HCT116 (cell line): ENCODE data around the gene OR5H2.

Source experiments
- EZH2 ChIP-seq: fragments of 200-600 bp; sonication (generic); IDR thresholded peaks from 2 replicates; pipeline ENCODE4 v1.6.1; 2017; ENCODE audit warnings: antibody characterized with exemption, mixed run types
- FOSL1 ChIP-seq: IDR thresholded peaks from 2 replicates; pipeline ENCODE4 v1.6.1; 2012; ENCODE audit warnings: low read depth
- POLR2A ChIP-seq: IDR thresholded peaks from 2 replicates; pipeline ENCODE4 v1.7.0; 2011; ENCODE audit warnings: borderline replicate concordance; ENCODE audit not compliant: insufficient read depth, insufficient read length; ENCODE audit errors: extremely low read depth
- POLR2AphosphoS5 ChIP-seq: IDR thresholded peaks from 2 replicates; pipeline ENCODE4 v1.6.1; 2011; ENCODE audit warnings: mild to moderate bottlenecking, low read depth, low read length, moderate library complexity
- RAD21 ChIP-seq: IDR thresholded peaks from 2 replicates; pipeline ENCODE4 v1.6.1; 2012; ENCODE audit warnings: low read depth, mild to moderate bottlenecking
- SIN3A ChIP-seq: IDR thresholded peaks from 2 replicates; pipeline ENCODE4 v1.6.1; 2012; ENCODE audit warnings: low read depth
- TCF7L2 ChIP-seq: IDR thresholded peaks from 2 replicates; pipeline ENCODE4 v1.7.0; 2011; ENCODE audit warnings: borderline replicate concordance, inconsistent platforms; ENCODE audit not compliant: insufficient read depth, insufficient read length; ENCODE audit errors: extremely low read depth
- ZBTB33 ChIP-seq: IDR thresholded peaks from 2 replicates; pipeline ENCODE4 v1.6.1; 2011; ENCODE audit warnings: mild to moderate bottlenecking, low read length, moderate library complexity; ENCODE audit not compliant: insufficient replicate concordance; ENCODE audit errors: extremely low read depth
- ZNF274 ChIP-seq: fragments of 200-500 bp; sonication (Bioruptor generic); IDR thresholded peaks from 2 replicates; pipeline ENCODE4 v1.6.1; 2014; ENCODE audit warnings: mild to moderate bottlenecking, low read depth, low read length, inconsistent platforms
- TF ChIP-seq, protein P1 (sequence below), 3 experiments: fragments of 200-600 bp in 1 of 3; sonication (generic) in 1 of 3; IDR thresholded peaks in 2 of 3; conservative IDR thresholded peaks in 1 of 3; 2 replicates each; pipeline ENCODE4 v1.5.1; 2012 to 2017; ENCODE audit warnings: low read depth in 2 of 3, low read length in 2 of 3, antibody characterized with exemption in 1 of 3, borderline replicate concordance in 1 of 3, control low read depth in 1 of 3, mild to moderate bottlenecking in 1 of 3, mixed read lengths in 1 of 3, mixed run types in 1 of 3, moderate library complexity in 1 of 3; ENCODE audit not compliant: insufficient read depth in 1 of 3
- TF ChIP-seq, protein P2 (sequence below): IDR thresholded peaks from 2 replicates; pipeline ENCODE4 v1.6.1; 2012

- no peak for TF ChIP-seq POLR2A
- no peak for TF ChIP-seq EZH2
- TF ChIP-seq, protein P1, sequence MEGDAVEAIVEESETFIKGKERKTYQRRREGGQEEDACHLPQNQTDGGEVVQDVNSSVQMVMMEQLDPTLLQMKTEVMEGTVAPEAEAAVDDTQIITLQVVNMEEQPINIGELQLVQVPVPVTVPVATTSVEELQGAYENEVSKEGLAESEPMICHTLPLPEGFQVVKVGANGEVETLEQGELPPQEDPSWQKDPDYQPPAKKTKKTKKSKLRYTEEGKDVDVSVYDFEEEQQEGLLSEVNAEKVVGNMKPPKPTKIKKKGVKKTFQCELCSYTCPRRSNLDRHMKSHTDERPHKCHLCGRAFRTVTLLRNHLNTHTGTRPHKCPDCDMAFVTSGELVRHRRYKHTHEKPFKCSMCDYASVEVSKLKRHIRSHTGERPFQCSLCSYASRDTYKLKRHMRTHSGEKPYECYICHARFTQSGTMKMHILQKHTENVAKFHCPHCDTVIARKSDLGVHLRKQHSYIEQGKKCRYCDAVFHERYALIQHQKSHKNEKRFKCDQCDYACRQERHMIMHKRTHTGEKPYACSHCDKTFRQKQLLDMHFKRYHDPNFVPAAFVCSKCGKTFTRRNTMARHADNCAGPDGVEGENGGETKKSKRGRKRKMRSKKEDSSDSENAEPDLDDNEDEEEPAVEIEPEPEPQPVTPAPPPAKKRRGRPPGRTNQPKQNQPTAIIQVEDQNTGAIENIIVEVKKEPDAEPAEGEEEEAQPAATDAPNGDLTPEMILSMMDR (IDR thresholded peaks at IDR 0.05 in 2 of 3, conservative IDR thresholded peaks at IDR 0.05 in 1 of 3; ENCODE audit: borderline replicate concordance in 1 of 3, insufficient read depth in 1 of 3, low read depth in 2 of 3, low read length in 2 of 3) = no peak
- no peak for TF ChIP-seq ZNF274
- TF ChIP-seq, protein P2, sequence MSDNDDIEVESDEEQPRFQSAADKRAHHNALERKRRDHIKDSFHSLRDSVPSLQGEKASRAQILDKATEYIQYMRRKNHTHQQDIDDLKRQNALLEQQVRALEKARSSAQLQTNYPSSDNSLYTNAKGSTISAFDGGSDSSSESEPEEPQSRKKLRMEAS = no peak
- TF ChIP-seq RAD21 = no peak
- TF ChIP-seq POLR2AphosphoS5 = no peak
- TF ChIP-seq TCF7L2 = no peak
- no peak for TF ChIP-seq FOSL1
- TF ChIP-seq ZBTB33 = no peak
- no peak for TF ChIP-seq SIN3A
Measured at GRCh38 chr3:98331329-98331728, 49.0 kb downstream of the OR5H2 start.
